ENCODE measurements around the gene IRF7.

The IRF7 gene

GRCh38 chr11:620935-621814 lies 5.4 kb upstream of the IRF7 start:
- H3K4me1 Mint-ChIP-seq = peaks cover 5% of the 10 kb centered on the region
- H3K27me3 Mint-ChIP-seq = peaks cover 26% of the 10 kb centered on the region
- H3K36me3 Mint-ChIP-seq = no peaks in the 10 kb centered on the region
- CTCF ChIA-PET = no interaction called here
- no peak for DNase-seq
- H3K27ac Mint-ChIP-seq = no peak overlapping the region
- no peak overlapping the region for H3K4me3 Mint-ChIP-seq
- no peaks in the 10 kb centered on the region for H3K9me3 Mint-ChIP-seq

GRCh38 chr11:620201-620600 lies 4.5 kb upstream of the IRF7 start:
- no peak overlapping the region for H3K27ac Mint-ChIP-seq
- H3K4me1 Mint-ChIP-seq = peaks cover 9% of the 10 kb centered on the region
- peaks cover 20% of the 10 kb centered on the region for H3K27me3 Mint-ChIP-seq
- no peaks in the 10 kb centered on the region for H3K9me3 Mint-ChIP-seq
- H3K36me3 Mint-ChIP-seq = no peaks in the 10 kb centered on the region
- CTCF ChIA-PET = no interaction called here
- DNase-seq = no peak
- no peak overlapping the region for H3K4me3 Mint-ChIP-seq

- Mint-ChIP-seq H3K4me1 (peaks cover 9% of the 10 kb centered on the region), H3K4me3 (no peak overlapping the region), H3K36me3 (no peaks in the 10 kb centered on the region), H3K27ac (no peak overlapping the region), H3K9me3 (no peaks in the 10 kb centered on the region), H3K27me3 (peaks cover 15% of the 10 kb centered on the region)
- CTCF ChIA-PET = no interaction called here
- no peak for DNase-seq
Observed at GRCh38 chr11:619628-620050, 3.9 kb upstream of the IRF7 start.

- Mint-ChIP-seq H3K27me3 (peaks cover 16% of the 10 kb centered on the region), H3K36me3 (peaks cover 5% of the 10 kb centered on the region), H3K9me3 (no peaks in the 10 kb centered on the region), H3K4me3 (no peak overlapping the region), H3K27ac (peak overlapping the region; percentile 5), H3K4me1 (peaks cover 15% of the 10 kb centered on the region)
- CTCF ChIA-PET = no interaction called here
- DNase-seq = no peak
Observed at GRCh38 chr11:618856-619627, 3.3 kb upstream of the IRF7 start.

- DNase-seq = no peak
- no peak overlapping the region for H3K27ac Mint-ChIP-seq
- H3K36me3 Mint-ChIP-seq = peaks cover 6% of the 10 kb centered on the region
- peaks cover 20% of the 10 kb centered on the region for H3K4me1 Mint-ChIP-seq
- no peaks in the 10 kb centered on the region for H3K9me3 Mint-ChIP-seq
- peaks cover 11% of the 10 kb centered on the region for H3K27me3 Mint-ChIP-seq
- CTCF ChIA-PET = no interaction called here
- H3K4me3 Mint-ChIP-seq = no peak overlapping the region
Observed at GRCh38 chr11:617912-618682, 2.3 kb upstream of the IRF7 start.

GRCh38 chr11:617199-617911 lies 1.6 kb upstream of the IRF7 start:
- Mint-ChIP-seq H3K4me3 (no peak overlapping the region), H3K9me3 (no peaks in the 10 kb centered on the region), H3K27me3 (peaks cover 11% of the 10 kb centered on the region), H3K27ac (no peak overlapping the region), H3K4me1 (peaks cover 20% of the 10 kb centered on the region), H3K36me3 (peaks cover 6% of the 10 kb centered on the region)
- CTCF ChIA-PET = no interaction called here
- DNase-seq = no peak

- CTCF ChIA-PET = no interaction called here
- peak overlapping the region; percentile 96 for H3K27ac Mint-ChIP-seq
- DNase-seq = no peak
Observed at GRCh38 chr11:616320-617198, 809 bp upstream of the IRF7 start.

GRCh38 chr11:614623-615503 lies 887 bp downstream of the IRF7 start:
- Mint-ChIP-seq H3K4me3 (peak overlapping the region; percentile 89), H3K36me3 (peaks cover 14% of the 10 kb centered on the region), H3K4me1 (peaks cover 24% of the 10 kb centered on the region), H3K9me3 (no peaks in the 10 kb centered on the region), H3K27ac (peak overlapping the region; percentile 96), H3K27me3 (peaks cover 11% of the 10 kb centered on the region)
- DNase-seq = no peak
- CTCF ChIA-PET = interaction anchor here (0.8 kb wide), 1 partner anchor 60 kb away, joined by 3 read pairs; no protein-coding TSS in a partner anchor

More at GRCh38 chr11:616320-617198, 809 bp upstream of the IRF7 start:
- no peaks in the 10 kb centered on the region for H3K9me3 Mint-ChIP-seq
- H3K36me3 Mint-ChIP-seq = peaks cover 10% of the 10 kb centered on the region
- H3K4me3 Mint-ChIP-seq = peak overlapping the region; percentile 89
- H3K4me1 Mint-ChIP-seq = peaks cover 24% of the 10 kb centered on the region
- H3K27me3 Mint-ChIP-seq = peaks cover 11% of the 10 kb centered on the region

GRCh38 chr11:614021-614622 lies 1.6 kb downstream of the IRF7 start:
- CTCF ChIA-PET = no interaction called here
- peaks cover 24% of the 10 kb centered on the region for H3K4me1 Mint-ChIP-seq
- peaks cover 14% of the 10 kb centered on the region for H3K36me3 Mint-ChIP-seq

GRCh38 chr11:613369-613968 lies 2.3 kb downstream of the IRF7 start:
- Mint-ChIP-seq H3K27me3 (peaks cover 11% of the 10 kb centered on the region), H3K9me3 (no peaks in the 10 kb centered on the region), H3K27ac (peak overlapping the region; percentile 86), H3K4me1 (peaks cover 24% of the 10 kb centered on the region), H3K4me3 (peak overlapping the region; percentile 47), H3K36me3 (peaks cover 15% of the 10 kb centered on the region)
- CTCF ChIA-PET = interaction anchor here (0.8 to 1.5 kb wide), 2 partner anchors 37 to 58 kb away, joined by 3 to 11 read pairs; partner anchors contain the start of gene PHRF1
- DNase-seq = peak; percentile 92

More at GRCh38 chr11:614021-614622, 1.6 kb downstream of the IRF7 start:
- peak overlapping the region; percentile 89 for H3K4me3 Mint-ChIP-seq
- peak overlapping the region; percentile 96 for H3K27ac Mint-ChIP-seq
- H3K27me3 Mint-ChIP-seq = peaks cover 11% of the 10 kb centered on the region
- H3K9me3 Mint-ChIP-seq = no peaks in the 10 kb centered on the region
- DNase-seq = no peak

GRCh38 chr11:612961-613300 lies 2.8 kb downstream of the IRF7 start:
- H3K27me3 Mint-ChIP-seq = peaks cover 11% of the 10 kb centered on the region
- H3K9me3 Mint-ChIP-seq = no peaks in the 10 kb centered on the region
- H3K27ac Mint-ChIP-seq = peak overlapping the region; percentile 88
- CTCF ChIA-PET = interaction anchor here (0.8 to 1.5 kb wide), 2 partner anchors 37 to 58 kb away, joined by 3 to 11 read pairs; partner anchors contain the start of gene PHRF1
- H3K4me1 Mint-ChIP-seq = peaks cover 24% of the 10 kb centered on the region
- H3K4me3 Mint-ChIP-seq = no peak overlapping the region
- DNase-seq = no peak
- peaks cover 19% of the 10 kb centered on the region for H3K36me3 Mint-ChIP-seq

Measured in activated naive CD4-positive, alpha-beta T cell treated with anti-CD3 and anti-CD28 coated beads, Interleukin-2, amount 10 ng/mL, durations not matched to agents 7 days and 5 days (primary cell).